ENCODE measurements around the gene YLPM1.

Gene YLPM1

DNA sequence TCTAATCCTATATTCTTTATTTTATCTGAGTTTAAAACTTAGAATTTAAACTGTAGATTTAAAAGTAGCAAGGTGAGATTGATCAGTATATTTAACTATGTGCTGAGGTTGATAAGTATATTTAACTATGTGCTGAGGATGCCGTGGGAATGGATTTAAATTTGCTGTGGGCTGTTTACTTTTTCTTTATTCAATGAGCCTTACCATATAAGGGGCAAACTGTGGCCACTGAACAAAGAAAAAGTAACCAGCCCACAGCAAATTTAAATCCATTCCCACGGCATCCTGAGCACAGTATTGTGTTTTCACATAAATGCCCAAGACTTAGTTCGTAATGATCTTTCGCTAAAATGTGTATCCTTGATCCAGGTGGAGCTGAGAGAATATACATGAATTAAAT lies 69.7 kb downstream of the YLPM1 start:
- Mint-ChIP-seq H3K4me3 (no peak overlapping the region), H3K4me1 (peaks cover 29% of the 10 kb centered on the region), H3K27ac (no peak overlapping the region), H3K9me3 (no peaks in the 10 kb centered on the region), H3K36me3 (ENCODE audit: low read depth) (peaks cover 40% of the 10 kb centered on the region), H3K27me3 (ENCODE audit: low read depth) (no peaks in the 10 kb centered on the region)
- TF ChIP-seq, protein P1, sequence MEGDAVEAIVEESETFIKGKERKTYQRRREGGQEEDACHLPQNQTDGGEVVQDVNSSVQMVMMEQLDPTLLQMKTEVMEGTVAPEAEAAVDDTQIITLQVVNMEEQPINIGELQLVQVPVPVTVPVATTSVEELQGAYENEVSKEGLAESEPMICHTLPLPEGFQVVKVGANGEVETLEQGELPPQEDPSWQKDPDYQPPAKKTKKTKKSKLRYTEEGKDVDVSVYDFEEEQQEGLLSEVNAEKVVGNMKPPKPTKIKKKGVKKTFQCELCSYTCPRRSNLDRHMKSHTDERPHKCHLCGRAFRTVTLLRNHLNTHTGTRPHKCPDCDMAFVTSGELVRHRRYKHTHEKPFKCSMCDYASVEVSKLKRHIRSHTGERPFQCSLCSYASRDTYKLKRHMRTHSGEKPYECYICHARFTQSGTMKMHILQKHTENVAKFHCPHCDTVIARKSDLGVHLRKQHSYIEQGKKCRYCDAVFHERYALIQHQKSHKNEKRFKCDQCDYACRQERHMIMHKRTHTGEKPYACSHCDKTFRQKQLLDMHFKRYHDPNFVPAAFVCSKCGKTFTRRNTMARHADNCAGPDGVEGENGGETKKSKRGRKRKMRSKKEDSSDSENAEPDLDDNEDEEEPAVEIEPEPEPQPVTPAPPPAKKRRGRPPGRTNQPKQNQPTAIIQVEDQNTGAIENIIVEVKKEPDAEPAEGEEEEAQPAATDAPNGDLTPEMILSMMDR (IDR thresholded peaks at IDR 0.05; ENCODE audit: unreplicated experiment in 3 of 3) = no peak

DNA sequence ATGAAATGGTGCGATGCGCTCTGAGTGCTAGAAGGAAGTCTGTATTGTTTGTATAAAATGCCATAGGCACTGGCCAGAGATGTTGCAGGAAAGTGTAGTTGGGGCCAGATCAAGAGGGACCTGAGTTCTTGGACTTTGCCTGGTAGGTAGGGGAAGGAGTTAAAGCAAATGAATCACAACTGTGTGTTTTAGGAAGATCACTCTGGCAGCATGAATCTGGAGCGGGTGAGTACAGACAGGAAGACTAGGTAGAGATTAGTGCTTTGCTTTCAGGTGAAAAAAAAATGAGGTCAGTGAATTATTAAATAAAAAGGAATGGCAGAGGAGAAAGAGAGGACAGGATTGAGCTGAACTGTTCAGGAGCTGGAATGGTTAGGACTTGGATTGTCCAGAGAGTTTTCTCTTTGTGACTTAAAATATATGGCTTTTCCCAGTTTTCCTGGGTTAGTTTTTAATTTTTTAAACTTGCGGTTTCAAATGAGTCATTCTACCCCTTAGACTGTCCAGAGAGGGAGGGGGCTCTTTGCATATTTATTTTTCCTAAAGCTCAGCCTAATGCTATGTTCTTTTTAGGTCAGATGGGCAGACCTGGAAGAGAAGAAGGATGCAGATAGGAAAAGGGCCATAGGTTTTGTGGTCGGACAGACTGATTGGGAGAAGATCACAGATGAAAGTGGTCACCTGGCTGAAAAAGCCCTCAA lies 71.7 kb downstream of the YLPM1 start:
- Mint-ChIP-seq H3K9me3 (no peaks in the 10 kb centered on the region), H3K4me1 (peaks cover 29% of the 10 kb centered on the region), H3K36me3 (ENCODE audit: low read depth) (peaks cover 32% of the 10 kb centered on the region), H3K4me3 (peak overlapping the region in 1 of 3 experiments; percentile 0), H3K27me3 (ENCODE audit: low read depth) (no peaks in the 10 kb centered on the region), H3K27ac (peak overlapping the region; percentile 39 to 75 (median 73))
- TF ChIP-seq, protein P1 (IDR thresholded peaks at IDR 0.05; ENCODE audit: unreplicated experiment in 3 of 3) = no peak

DNA sequence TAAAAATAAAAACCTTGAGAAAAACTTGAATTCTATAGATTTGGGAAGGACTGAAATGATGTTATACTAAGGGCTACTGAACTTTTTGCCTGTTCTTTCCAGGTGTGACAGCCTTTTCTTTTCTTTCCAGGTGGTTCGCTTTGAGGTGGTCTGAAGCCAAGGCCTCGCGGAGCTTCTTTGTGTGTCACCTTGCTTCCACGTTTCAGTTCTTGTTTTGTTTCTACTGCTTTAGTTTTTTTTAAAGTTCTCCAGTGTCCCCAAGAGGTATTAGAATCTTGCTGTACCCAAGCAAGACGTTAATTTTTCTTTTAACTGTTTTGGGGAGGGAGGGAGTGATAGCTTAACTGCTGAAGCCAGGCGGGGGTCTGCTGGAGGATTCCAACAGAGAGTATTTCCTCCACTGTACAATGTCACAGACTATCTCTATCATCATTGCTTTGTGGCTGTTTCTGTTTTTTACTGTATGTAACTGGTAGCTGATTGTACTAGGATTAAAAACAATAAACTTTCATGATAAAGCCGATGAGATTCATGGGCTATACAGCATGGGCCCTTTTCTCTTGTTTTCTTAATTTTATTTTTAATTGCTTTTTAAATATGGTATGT lies 72.6 kb downstream of the YLPM1 start:
- Mint-ChIP-seq H3K4me1 (peaks cover 29% of the 10 kb centered on the region), H3K27ac (peak overlapping the region; percentile 75 to 85 (median 78)), H3K27me3 (ENCODE audit: low read depth) (no peaks in the 10 kb centered on the region), H3K9me3 (no peaks in the 10 kb centered on the region), H3K4me3 (no peak overlapping the region), H3K36me3 (ENCODE audit: low read depth) (peaks cover 32% of the 10 kb centered on the region)
- TF ChIP-seq, protein P1 (IDR thresholded peaks at IDR 0.05; ENCODE audit: unreplicated experiment in 3 of 3) = no peak

DNA sequence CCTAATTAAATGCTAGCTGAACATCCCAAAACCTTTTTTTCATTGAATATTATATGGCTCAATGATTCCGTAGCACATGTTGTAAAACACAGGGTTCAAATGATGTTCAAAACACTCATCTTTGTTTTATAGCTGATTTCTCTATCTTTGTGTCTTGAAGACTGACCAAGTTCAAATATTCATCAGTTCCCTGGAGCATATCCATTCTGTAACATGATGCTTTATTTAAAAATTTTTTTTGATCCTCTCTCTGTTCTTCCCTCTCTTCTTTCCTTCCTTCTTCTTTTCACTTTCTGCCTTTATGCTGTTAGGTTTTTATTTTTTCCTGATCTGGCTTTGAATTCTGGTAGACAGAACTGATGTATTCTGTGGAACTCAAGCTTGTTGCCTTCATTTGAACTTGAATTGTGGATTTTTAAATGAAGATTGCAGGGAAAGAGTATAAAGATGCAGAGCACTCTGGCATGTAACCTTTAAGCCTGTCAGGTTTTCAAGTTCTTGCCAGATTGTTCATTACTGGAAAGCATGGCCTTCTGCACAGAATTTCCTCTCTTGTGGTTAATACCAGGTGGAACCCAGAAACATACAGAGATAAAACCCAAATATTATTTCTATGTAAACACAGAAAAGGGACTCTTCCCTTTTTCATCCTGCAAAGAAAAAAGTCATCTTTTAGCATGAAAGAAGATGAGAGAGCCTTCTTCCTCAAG lies 73.3 kb downstream of the YLPM1 start:
- no peaks in the 10 kb centered on the region for H3K27me3 Mint-ChIP-seq (ENCODE audit: low read depth)
- H3K4me1 Mint-ChIP-seq = peaks cover 29% of the 10 kb centered on the region
- TF ChIP-seq, protein P1 (IDR thresholded peaks at IDR 0.05; ENCODE audit: unreplicated experiment in 3 of 3) = no peak
- peak overlapping the region; percentile 72 to 78 (median 75) for H3K27ac Mint-ChIP-seq
- H3K9me3 Mint-ChIP-seq = no peaks in the 10 kb centered on the region
- H3K4me3 Mint-ChIP-seq = no peak overlapping the region
- H3K36me3 Mint-ChIP-seq (ENCODE audit: low read depth) = peaks cover 37% of the 10 kb centered on the region

DNA sequence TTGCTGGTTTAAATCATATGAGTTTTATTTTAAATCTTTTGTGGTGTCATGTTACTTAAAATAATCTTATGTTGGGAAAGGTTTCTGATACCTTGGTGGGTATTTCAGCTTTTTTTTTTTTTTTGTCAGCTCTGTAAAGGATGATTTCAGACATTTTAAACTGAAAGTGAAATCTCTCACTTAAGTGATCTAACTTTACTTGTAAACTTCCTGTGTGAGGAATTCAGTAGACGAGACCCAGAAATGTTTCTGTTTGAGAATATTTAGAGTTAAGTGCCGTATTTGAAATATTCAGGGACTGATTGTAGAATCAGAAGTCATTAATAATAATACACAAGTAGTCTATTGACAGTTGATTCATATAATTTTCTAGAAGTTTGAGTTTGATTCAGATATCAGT lies 75.0 kb downstream of the YLPM1 start:
- H3K9me3 Mint-ChIP-seq = no peaks in the 10 kb centered on the region
- TF ChIP-seq, protein P1 (IDR thresholded peaks at IDR 0.05; ENCODE audit: unreplicated experiment in 3 of 3) = no peak
- peaks cover 37% of the 10 kb centered on the region for H3K36me3 Mint-ChIP-seq (ENCODE audit: low read depth)
- H3K4me1 Mint-ChIP-seq = peaks cover 33% of the 10 kb centered on the region
- no peak overlapping the region for H3K4me3 Mint-ChIP-seq
- H3K27me3 Mint-ChIP-seq (ENCODE audit: low read depth) = no peaks in the 10 kb centered on the region
- peak overlapping the region in 1 of 3 experiments; percentile 75 for H3K27ac Mint-ChIP-seq
